Type B pancreatic cell (in vitro differentiated cells): ENCODE measurements around the gene MID1. TPM values are rescaled to one million over a fixed set of nuclear protein-coding genes. Genes with fewer than 3 reads are reported as not detected.
A peak's percentile ranks its signal among the peaks of the same experiment; 100 is the strongest.

Source experiments
- DNase-seq: peaks from one replicate; pipeline ENCODE4 v3.0.0; 2021; ENCODE audit warnings: mixed read lengths; ENCODE audit not compliant: unreplicated experiment; ENCODE audit errors: extremely low spot score
- H3K27ac Mint-ChIP-seq: 2 replicates; pipeline ENCODE4 v1.8.0; 2021; ENCODE audit warnings: mild to moderate bottlenecking, mixed read lengths
- H3K27me3 Mint-ChIP-seq: 2 replicates; pipeline ENCODE4 v1.8.0; 2021; ENCODE audit warnings: mixed read lengths
- H3K36me3 Mint-ChIP-seq: 2 replicates; pipeline ENCODE4 v1.8.0; 2021; ENCODE audit warnings: mixed read lengths
- H3K4me1 Mint-ChIP-seq: one replicate; pipeline ENCODE4 v1.8.0; 2021; ENCODE audit warnings: mixed read lengths; ENCODE audit not compliant: unreplicated experiment
- H3K4me3 Mint-ChIP-seq: 2 replicates; pipeline ENCODE4 v1.8.0; 2021; ENCODE audit warnings: mild to moderate bottlenecking, mixed read lengths
- H3K9me3 Mint-ChIP-seq: 2 replicates; pipeline ENCODE4 v1.8.0; 2021; ENCODE audit warnings: mixed read lengths
- CTCF ChIP-seq: fragments of 200-600 bp; sonication (generic); conservative IDR thresholded peaks from 2 replicates; pipeline ENCODE4 v1.5.0; 2021; ENCODE audit warnings: antibody characterized with exemption, mild to moderate bottlenecking
- total RNA-seq: library from RNA; stranded (reverse); gene quantifications from 2 replicates; pipeline ENCODE4 v1.2.1, GENCODE V29; 2021; ENCODE audit warnings: low replicate concordance

MID1 gene
- total RNA-seq, 1 donor from 2014 or later = 52.7 TPM

DNA sequence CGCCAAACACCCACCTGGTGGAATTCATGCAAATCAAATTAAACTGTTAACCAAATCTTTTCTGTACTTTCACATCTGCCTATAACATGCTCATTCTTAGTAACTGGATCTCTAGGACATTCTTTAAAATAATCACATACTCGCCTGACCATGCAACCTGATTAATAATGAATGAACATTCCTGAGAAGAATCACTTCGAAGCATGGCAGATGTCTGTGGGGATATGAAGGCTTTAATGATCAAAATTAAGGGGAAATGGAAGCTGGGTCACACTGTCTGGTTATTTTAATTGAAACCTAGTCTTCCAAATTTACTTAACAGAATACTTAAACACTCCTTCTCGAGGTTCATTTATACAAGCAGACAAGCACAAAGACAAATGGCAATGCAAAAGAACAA is 44.2 kb downstream of the MID1 start:
- Mint-ChIP-seq H3K36me3 (peaks cover 3% of the 10 kb centered on the region), H3K9me3 (no peaks in the 10 kb centered on the region), H3K27me3 (no peaks in the 10 kb centered on the region), H3K4me1 (peaks cover 9% of the 10 kb centered on the region), H3K4me3 (peak overlapping the region; percentile 15), H3K27ac (peak overlapping the region; percentile 34)
- TF ChIP-seq CTCF = no peak
- no peak for DNase-seq

- TF ChIP-seq CTCF = no peak
- Mint-ChIP-seq H3K4me3 (no peak overlapping the region), H3K27ac (no peak overlapping the region), H3K9me3 (peaks cover 4% of the 10 kb centered on the region), H3K36me3 (peaks cover 3% of the 10 kb centered on the region), H3K4me1 (peaks cover 16% of the 10 kb centered on the region), H3K27me3 (no peaks in the 10 kb centered on the region)
- no peak for DNase-seq
Observed at GRCh38 chrX:10574663-10575062, 45.7 kb downstream of the MID1 start.

- Mint-ChIP-seq H3K4me3 (no peak overlapping the region), H3K9me3 (peaks cover 4% of the 10 kb centered on the region), H3K27ac (no peak overlapping the region), H3K36me3 (peaks cover 10% of the 10 kb centered on the region), H3K27me3 (no peaks in the 10 kb centered on the region), H3K4me1 (peaks cover 12% of the 10 kb centered on the region)
- no peak for DNase-seq
- no peak for TF ChIP-seq CTCF
Observed at GRCh38 chrX:10571260-10571659, 49.1 kb downstream of the MID1 start.

DNA sequence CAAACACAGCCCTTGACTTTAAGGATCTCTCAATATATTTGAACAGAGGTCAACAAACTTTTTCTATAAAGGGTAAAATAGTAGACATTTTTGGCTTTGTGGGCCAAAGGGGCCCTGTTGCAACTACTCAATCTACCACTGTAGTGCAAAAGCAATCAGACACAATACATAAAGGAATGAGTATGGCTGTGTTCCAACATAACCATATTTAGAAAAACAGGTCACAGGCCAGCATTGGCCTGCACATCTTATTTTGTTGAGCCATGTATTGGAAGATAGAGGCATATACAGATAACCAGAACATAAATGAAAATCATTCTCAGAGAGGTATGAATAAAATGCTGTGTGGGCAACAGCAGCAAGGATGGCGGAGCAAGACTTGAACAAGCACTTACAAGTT is 49.8 kb downstream of the MID1 start:
- no peak for DNase-seq
- H3K4me3 Mint-ChIP-seq = no peak overlapping the region
- peaks cover 4% of the 10 kb centered on the region for H3K9me3 Mint-ChIP-seq
- TF ChIP-seq CTCF = no peak
- no peaks in the 10 kb centered on the region for H3K27me3 Mint-ChIP-seq
- H3K4me1 Mint-ChIP-seq = peaks cover 10% of the 10 kb centered on the region
- peaks cover 11% of the 10 kb centered on the region for H3K36me3 Mint-ChIP-seq
- no peak overlapping the region for H3K27ac Mint-ChIP-seq

- H3K4me3 Mint-ChIP-seq = no peak overlapping the region
- no peak overlapping the region for H3K27ac Mint-ChIP-seq
- no peaks in the 10 kb centered on the region for H3K27me3 Mint-ChIP-seq
- DNase-seq = no peak
- peaks cover 10% of the 10 kb centered on the region for H3K4me1 Mint-ChIP-seq
- H3K36me3 Mint-ChIP-seq = peaks cover 14% of the 10 kb centered on the region
- peaks cover 4% of the 10 kb centered on the region for H3K9me3 Mint-ChIP-seq
- no peak for TF ChIP-seq CTCF
Observed at GRCh38 chrX:10569946-10570345, 50.4 kb downstream of the MID1 start.

DNA sequence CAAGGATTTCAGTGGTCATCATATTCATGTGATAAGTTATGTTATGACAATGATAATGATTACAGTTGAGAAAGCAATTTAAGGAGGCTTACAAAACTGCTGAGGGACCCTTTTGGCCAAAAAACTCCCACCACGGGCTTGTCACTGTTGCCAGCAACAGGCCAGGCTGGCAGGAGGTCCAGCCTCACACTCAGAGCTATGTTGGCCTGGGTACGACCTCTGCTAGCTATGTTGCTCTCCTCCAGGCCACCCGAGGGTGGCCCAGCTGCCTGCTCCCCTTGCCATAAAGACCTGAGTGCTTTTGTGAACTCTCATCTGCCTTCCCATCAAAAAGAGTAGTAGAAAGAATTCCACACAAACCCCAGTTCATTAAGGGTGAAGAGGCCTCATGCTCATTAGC is 52.0 kb downstream of the MID1 start:
- Mint-ChIP-seq H3K4me3 (no peak overlapping the region), H3K27ac (no peak overlapping the region), H3K4me1 (peaks cover 10% of the 10 kb centered on the region), H3K36me3 (peaks cover 14% of the 10 kb centered on the region), H3K27me3 (no peaks in the 10 kb centered on the region), H3K9me3 (peaks cover 4% of the 10 kb centered on the region)
- no peak for TF ChIP-seq CTCF
- no peak for DNase-seq
